Gastrocnemius medialis (tissue), 4 donors: ENCODE results near the gene TEX14.

ENCODE experiments used
- CTCF ChIP-seq, 5 experiments: fragments of 450-650 bp in 3 of 5; fragments of 200-600 bp in 2 of 5; sonication (generic) in 2 of 5; IDR thresholded peaks in 4 of 5; conservative IDR thresholded peaks in 1 of 5; 1 replicate in 4 of 5; 2 replicates in 1 of 5; pipeline ENCODE4 v1.5.1; 2016 to 2019; ENCODE audit warnings: antibody characterized with exemption in 5 of 5, mild to moderate bottlenecking in 3 of 5, moderate library complexity in 3 of 5
- POLR2A ChIP-seq, 2 donors: fragments of 450-650 bp; IDR thresholded peaks; one replicate each; pipeline ENCODE4 v1.6.1; 2017; ENCODE audit warnings: antibody characterized with exemption in 2 of 2, mild to moderate bottlenecking in 2 of 2, moderate library complexity in 2 of 2

DNA sequence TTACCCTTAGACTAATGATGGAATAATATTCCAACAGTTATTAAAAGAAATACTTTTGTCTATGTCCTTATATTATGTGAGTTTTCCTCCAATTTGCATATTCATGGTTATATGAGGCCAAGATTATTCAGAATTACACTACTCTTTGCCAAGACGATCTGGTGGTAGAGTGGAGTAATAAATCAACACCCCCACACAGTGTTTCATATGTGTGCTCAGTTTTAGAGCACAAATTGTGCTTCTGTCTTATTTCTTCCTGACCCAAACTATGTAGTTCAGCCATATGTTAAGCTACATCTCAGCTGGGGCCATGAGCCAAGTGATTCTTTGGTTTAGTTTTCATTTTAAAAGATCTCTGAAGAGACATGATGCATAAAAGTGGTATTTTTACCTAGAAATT, 37.0 kb upstream of the TEX14 start:
- TF ChIP-seq CTCF (IDR thresholded peaks at IDR 0.05 in 4 of 5, conservative IDR thresholded peaks at IDR 0.05 in 1 of 5) (no peak), POLR2A (IDR thresholded peaks at IDR 0.05) (no peak)
